Stomach smooth muscle (tissue), 2 donors: Measurements from ENCODE around the gene BORCS6.

Source experiments
- H3K27ac ChIP-seq: one replicate; pipeline ENCODE4 v1.7.0; 2013; ENCODE audit warnings: mild to moderate bottlenecking, low read length, inconsistent platforms
- H3K27me3 ChIP-seq, 2 donors: one replicate each; pipeline ENCODE4 v1.7.0; 2013; ENCODE audit warnings: low read length in 2 of 2; ENCODE audit not compliant: insufficient read depth in 2 of 2, control insufficient read depth in 1 of 2
- H3K36me3 ChIP-seq, 2 donors: one replicate each; pipeline ENCODE4 v1.7.0; 2013; ENCODE audit warnings: low read length in 2 of 2; ENCODE audit not compliant: control insufficient read depth in 2 of 2, insufficient read depth in 2 of 2
- H3K4me1 ChIP-seq: one replicate; pipeline ENCODE4 v1.7.0; 2013; ENCODE audit warnings: low read length; ENCODE audit not compliant: control insufficient read depth, insufficient read depth
- H3K4me3 ChIP-seq, 2 donors: one replicate each; pipeline ENCODE4 v1.7.0; 2013; ENCODE audit warnings: low read length in 2 of 2
- H3K9ac ChIP-seq, 2 donors: one replicate each; pipeline ENCODE4 v1.7.0; 2013; ENCODE audit warnings: low read length in 2 of 2, mild to moderate bottlenecking in 1 of 2
- H3K9me3 ChIP-seq, 2 donors: one replicate each; pipeline ENCODE4 v1.7.0; 2013; ENCODE audit warnings: low read length in 2 of 2; ENCODE audit not compliant: control insufficient read depth in 2 of 2
- donor health status: healthy.
- donor health status: Pancreatic carcinoma.

The BORCS6 gene

GRCh38 chr17:8210761-8211458 lies 20.9 kb upstream of the BORCS6 start:
- Histone ChIP-seq H3K27me3 (no peaks in the 10 kb centered on the region), H3K9me3 (no peaks in the 10 kb centered on the region), H3K4me1 (peaks cover 13% of the 10 kb centered on the region), H3K36me3 (no peaks in the 10 kb centered on the region), H3K27ac (peak overlapping the region; percentile 53), H3K9ac (peak overlapping the region; percentile 56 to 75), H3K4me3 (peak overlapping the region; percentile 72 to 77)

- H3K9me3 ChIP-seq, result no peaks in the 10 kb centered on the region
Observed at GRCh38 chr17:8209907-8210760, 20.2 kb upstream of the BORCS6 start, which contains the start of gene AURKB. TSS of gene AURKB (minus strand) at chr17:8210575. CDS start at chr17:8210224, 351 bp downstream.

GRCh38 chr17:8206536-8206935 lies 16.6 kb upstream of the BORCS6 start:
- Histone ChIP-seq H3K4me1 (peaks cover 13% of the 10 kb centered on the region), H3K4me3 (no peak overlapping the region), H3K27ac (no peak overlapping the region), H3K36me3 (no peaks in the 10 kb centered on the region), H3K27me3 (no peaks in the 10 kb centered on the region), H3K9me3 (no peaks in the 10 kb centered on the region), H3K9ac (no peak overlapping the region)

More at GRCh38 chr17:8209907-8210760, 20.2 kb upstream of the BORCS6 start, which contains the start of gene AURKB:
- Histone ChIP-seq H3K36me3 (no peaks in the 10 kb centered on the region), H3K4me3 (peak within 1 kb of the TSS; percentile 72 to 77), H3K27ac (peak within 1 kb of the TSS; percentile 53), H3K9ac (peak within 1 kb of the TSS; percentile 56 to 75), H3K4me1 (peaks cover 13% of the 10 kb centered on the region), H3K27me3 (no peaks in the 10 kb centered on the region)

- Histone ChIP-seq H3K27me3 (no peaks in the 10 kb centered on the region), H3K4me1 (peaks cover 3% of the 10 kb centered on the region), H3K4me3 (no peak overlapping the region), H3K9ac (no peak overlapping the region), H3K27ac (no peak overlapping the region), H3K9me3 (no peaks in the 10 kb centered on the region), H3K36me3 (no peaks in the 10 kb centered on the region)
Observed at GRCh38 chr17:8204761-8205555, 15.0 kb upstream of the BORCS6 start.

- H3K9me3 ChIP-seq, result no peaks in the 10 kb centered on the region
- H3K4me3 ChIP-seq, result peak overlapping the region; percentile 47 to 64
- peaks cover 44% of the 10 kb centered on the region for H3K4me1 ChIP-seq
- no peaks in the 10 kb centered on the region for H3K36me3 ChIP-seq
- peak overlapping the region; percentile 43 to 60 for H3K9ac ChIP-seq
- peak overlapping the region; percentile 83 for H3K27ac ChIP-seq
- H3K27me3 ChIP-seq, result no peaks in the 10 kb centered on the region
Observed at GRCh38 chr17:8192070-8192815, 2.3 kb upstream of the BORCS6 start.

- Histone ChIP-seq H3K4me1 (peaks cover 56% of the 10 kb centered on the region), H3K9ac (no peak overlapping the region), H3K27ac (peak overlapping the region; percentile 87)
Observed at GRCh38 chr17:8190506-8190905, 526 bp upstream of the BORCS6 start.

GRCh38 chr17:8189041-8189710 lies 804 bp downstream of the BORCS6 start:
- Histone ChIP-seq H3K9me3 (no peaks in the 10 kb centered on the region), H3K36me3 (no peaks in the 10 kb centered on the region), H3K27me3 (no peaks in the 10 kb centered on the region), H3K27ac (peak overlapping the region; percentile 87), H3K4me3 (peak overlapping the region; percentile 64 to 97), H3K4me1 (peaks cover 56% of the 10 kb centered on the region), H3K9ac (peak overlapping the region; percentile 69 to 78)

More at GRCh38 chr17:8190506-8190905, 526 bp upstream of the BORCS6 start:
- H3K4me3 ChIP-seq, result peak overlapping the region; percentile 42 to 61
- H3K36me3 ChIP-seq, result no peaks in the 10 kb centered on the region
- H3K27me3 ChIP-seq, result no peaks in the 10 kb centered on the region
- H3K9me3 ChIP-seq, result no peaks in the 10 kb centered on the region

GRCh38 chr17:8188263-8188839 lies 1.6 kb downstream of the BORCS6 start:
- no peaks in the 10 kb centered on the region for H3K27me3 ChIP-seq
- H3K4me3 ChIP-seq, result peak overlapping the region; percentile 64 to 97
- H3K36me3 ChIP-seq, result no peaks in the 10 kb centered on the region
- H3K9ac ChIP-seq, result peak overlapping the region; percentile 69 to 78
- peak overlapping the region; percentile 87 for H3K27ac ChIP-seq
- no peaks in the 10 kb centered on the region for H3K9me3 ChIP-seq
- peaks cover 56% of the 10 kb centered on the region for H3K4me1 ChIP-seq

GRCh38 chr17:8187517-8188262 lies 2.3 kb downstream of the BORCS6 start:
- H3K4me1 ChIP-seq, result peaks cover 55% of the 10 kb centered on the region
- H3K27ac ChIP-seq, result peak overlapping the region; percentile 87
- no peaks in the 10 kb centered on the region for H3K27me3 ChIP-seq
- H3K9ac ChIP-seq, result peak overlapping the region; percentile 61 to 75
- peak overlapping the region; percentile 95 to 97 for H3K4me3 ChIP-seq
- no peaks in the 10 kb centered on the region for H3K9me3 ChIP-seq
- H3K36me3 ChIP-seq, result no peaks in the 10 kb centered on the region
